Thoracic aorta (tissue), 2 donors: Measurements from ENCODE around the gene PTPRO. TPM values are rescaled to one million over a fixed set of nuclear protein-coding genes. Genes with fewer than 3 reads are reported as not detected.
A peak's percentile ranks its signal among the peaks of the same experiment; 100 is the strongest.

ENCODE experiments used
- ATAC-seq: fragments of 150-250 bp; one replicate; pipeline ENCODE4 v1.8.0; 2017; ENCODE audit warnings: low read depth; ENCODE audit not compliant: insufficient number of reproducible peaks, low FRiP score
- DNase-seq: peaks from one replicate; pipeline ENCODE4 v3.0.0-alpha.2; 2020; ENCODE audit warnings: low spot score
- H3K27ac ChIP-seq, 2 donors: fragments of 200-600 bp; sonication (generic); 1 replicate in 1 of 2; 2 replicates in 1 of 2; pipeline ENCODE4 v1.5.1; 2016; ENCODE audit warnings: mild to moderate bottlenecking in 2 of 2, moderate library complexity in 2 of 2
- H3K27me3 ChIP-seq: fragments of 200-600 bp; sonication (generic); replicated peaks from 2 replicates; pipeline ENCODE4 v1.6.0; 2016; ENCODE audit warnings: mild to moderate bottlenecking; ENCODE audit not compliant: insufficient read depth
- H3K36me3 ChIP-seq: fragments of 200-600 bp; sonication (generic); one replicate; pipeline ENCODE4 v1.5.1; 2016
- H3K4me1 ChIP-seq, 2 donors: fragments of 200-600 bp; sonication (generic); 1 replicate in 1 of 2; 2 replicates in 1 of 2; pipeline versions ENCODE4 v1.5.1 to v1.6.0; 2016; ENCODE audit warnings: low read depth in 2 of 2, mild to moderate bottlenecking in 1 of 2; ENCODE audit not compliant: control insufficient read depth in 1 of 2
- H3K4me3 ChIP-seq: fragments of 200-600 bp; sonication (generic); 2 replicates; pipeline ENCODE4 v1.5.1; 2016; ENCODE audit warnings: mild to moderate bottlenecking
- H3K9me3 ChIP-seq: fragments of 200-600 bp; sonication (generic); 2 replicates; pipeline ENCODE4 v1.5.1; 2016
- total RNA-seq, 2 donors: library from RNA; depleted of rRNA; stranded (reverse); fragments of >200 nt; gene quantifications; one replicate each; pipeline versions ENCODE4 v1.1.0 to v1.2.3, GENCODE V29; 2016
- TF ChIP-seq, protein P1 (sequence below): fragments of 200-600 bp; sonication (generic); IDR thresholded peaks from one replicate; pipeline ENCODE4 v1.5.1; 2019; ENCODE audit warnings: antibody characterized with exemption

The PTPRO gene
- total RNA-seq, 2 donors from 2014 or later = 11.9 to 19.5 TPM

DNA sequence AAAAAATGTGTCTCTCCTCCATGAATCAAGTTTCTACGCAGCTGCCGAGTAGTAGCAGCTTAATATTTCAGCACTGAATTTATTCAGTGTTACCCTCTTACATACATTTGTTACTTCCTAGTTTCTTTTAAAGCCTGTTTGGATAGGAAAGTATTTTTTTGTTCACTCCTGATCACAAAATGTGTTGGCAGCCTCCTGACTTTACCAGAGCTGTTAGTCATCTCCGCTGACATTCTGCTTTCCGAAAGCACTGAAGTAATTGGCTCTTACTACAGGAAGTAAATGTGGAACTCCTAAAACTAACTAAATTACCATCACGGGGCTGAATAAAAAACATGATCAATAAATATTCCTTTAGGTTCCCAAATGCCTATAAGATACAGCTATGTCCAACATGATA lies 241.4 kb downstream of the PTPRO start:
- ATAC-seq = peak; percentile 36
- no peaks in the 10 kb centered on the region for H3K36me3 ChIP-seq
- H3K9me3 ChIP-seq = no peaks in the 10 kb centered on the region
- no peak for DNase-seq
- peak overlapping the region; percentile 45 for H3K4me3 ChIP-seq
- TF ChIP-seq, protein P1, sequence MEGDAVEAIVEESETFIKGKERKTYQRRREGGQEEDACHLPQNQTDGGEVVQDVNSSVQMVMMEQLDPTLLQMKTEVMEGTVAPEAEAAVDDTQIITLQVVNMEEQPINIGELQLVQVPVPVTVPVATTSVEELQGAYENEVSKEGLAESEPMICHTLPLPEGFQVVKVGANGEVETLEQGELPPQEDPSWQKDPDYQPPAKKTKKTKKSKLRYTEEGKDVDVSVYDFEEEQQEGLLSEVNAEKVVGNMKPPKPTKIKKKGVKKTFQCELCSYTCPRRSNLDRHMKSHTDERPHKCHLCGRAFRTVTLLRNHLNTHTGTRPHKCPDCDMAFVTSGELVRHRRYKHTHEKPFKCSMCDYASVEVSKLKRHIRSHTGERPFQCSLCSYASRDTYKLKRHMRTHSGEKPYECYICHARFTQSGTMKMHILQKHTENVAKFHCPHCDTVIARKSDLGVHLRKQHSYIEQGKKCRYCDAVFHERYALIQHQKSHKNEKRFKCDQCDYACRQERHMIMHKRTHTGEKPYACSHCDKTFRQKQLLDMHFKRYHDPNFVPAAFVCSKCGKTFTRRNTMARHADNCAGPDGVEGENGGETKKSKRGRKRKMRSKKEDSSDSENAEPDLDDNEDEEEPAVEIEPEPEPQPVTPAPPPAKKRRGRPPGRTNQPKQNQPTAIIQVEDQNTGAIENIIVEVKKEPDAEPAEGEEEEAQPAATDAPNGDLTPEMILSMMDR = no peak
- H3K4me1 ChIP-seq = peaks cover 9 to 52% of the 10 kb centered on the region in 2 donors
- peak overlapping the region; percentile 71 to 75 for H3K27ac ChIP-seq
- no peaks in the 10 kb centered on the region for H3K27me3 ChIP-seq

- ATAC-seq (no peak), DNase-seq (no peak)
- TF ChIP-seq, protein P1 = no peak
- peaks cover 0 to 12% of the 10 kb centered on the region in 2 donors for H3K4me1 ChIP-seq
- H3K9me3 ChIP-seq = no peaks in the 10 kb centered on the region
- H3K27me3 ChIP-seq = no peaks in the 10 kb centered on the region
- H3K27ac ChIP-seq = no peak overlapping the region
- H3K36me3 ChIP-seq = no peaks in the 10 kb centered on the region
- H3K4me3 ChIP-seq = no peak overlapping the region
Observed at GRCh38 chr12:15574353-15574752, 252.0 kb downstream of the PTPRO start.

DNA sequence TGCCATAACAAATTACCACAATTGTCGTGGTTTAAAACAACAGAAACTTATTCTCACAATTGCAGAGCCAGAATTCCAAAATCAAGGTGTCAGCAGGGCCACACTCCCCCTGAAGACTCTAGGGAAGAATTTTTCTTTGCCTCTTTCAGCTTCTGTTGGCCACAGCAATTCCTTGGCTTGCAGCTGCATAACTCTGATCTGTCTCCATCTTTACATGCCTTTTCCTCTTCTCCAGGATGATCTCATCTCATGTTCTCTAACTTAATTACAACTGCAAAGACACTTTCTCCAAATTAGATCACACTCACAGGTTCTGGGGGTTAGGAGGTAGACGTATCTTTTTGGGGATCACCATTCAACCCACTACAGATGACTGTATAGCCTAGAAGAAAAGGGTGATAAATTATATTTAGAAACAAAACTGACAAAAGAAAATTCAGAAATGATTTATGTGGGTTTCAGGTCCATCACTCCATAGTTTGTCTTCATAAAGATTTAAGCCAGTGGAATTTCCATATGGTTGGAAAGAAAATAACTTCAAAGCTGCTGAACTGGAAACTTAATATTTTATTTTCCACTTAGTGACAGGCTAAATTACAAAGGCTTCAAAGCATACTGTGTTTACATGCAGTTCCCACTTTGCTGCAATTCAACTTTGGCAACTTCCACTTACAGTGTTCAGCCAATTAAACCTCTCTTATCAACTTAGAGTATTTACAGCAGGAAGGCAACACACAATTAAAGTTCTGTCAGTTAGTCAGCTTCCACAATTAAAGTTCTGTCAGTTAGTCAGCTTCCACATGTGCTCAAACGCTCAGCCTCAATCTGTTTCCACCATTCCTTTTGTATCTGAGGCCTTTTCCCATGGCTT lies 253.6 kb downstream of the PTPRO start:
- peaks cover 0 to 13% of the 10 kb centered on the region in 2 donors for H3K4me1 ChIP-seq
- TF ChIP-seq, protein P1 = no peak
- H3K27me3 ChIP-seq = no peaks in the 10 kb centered on the region
- DNase-seq (no peak), ATAC-seq (no peak)
- no peak overlapping the region for H3K4me3 ChIP-seq
- H3K9me3 ChIP-seq = no peaks in the 10 kb centered on the region
- no peak overlapping the region for H3K27ac ChIP-seq
- no peaks in the 10 kb centered on the region for H3K36me3 ChIP-seq

DNA sequence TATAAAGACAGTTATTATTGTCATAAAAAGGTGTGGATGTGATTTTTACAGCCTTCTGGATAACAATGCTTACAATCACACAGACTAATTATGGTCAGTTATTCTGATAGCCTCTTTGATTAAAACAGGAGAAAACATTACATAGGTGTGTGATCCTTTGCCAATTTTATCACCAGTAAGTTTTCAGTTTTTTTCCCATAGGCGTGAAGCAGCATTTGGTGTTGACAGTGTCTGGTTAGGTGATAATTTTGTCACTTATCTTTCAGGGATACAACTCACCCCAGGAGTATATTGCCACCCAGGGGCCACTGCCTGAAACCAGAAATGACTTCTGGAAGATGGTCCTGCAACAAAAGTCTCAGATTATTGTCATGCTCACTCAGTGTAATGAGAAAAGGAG lies 258.1 kb downstream of the PTPRO start:
- H3K36me3 ChIP-seq = peaks cover 5% of the 10 kb centered on the region
- DNase-seq = no peak
- TF ChIP-seq, protein P1 = no peak
- H3K27ac ChIP-seq = no peak overlapping the region
- no peaks in the 10 kb centered on the region for H3K9me3 ChIP-seq
- peaks cover 0 to 16% of the 10 kb centered on the region in 2 donors for H3K4me1 ChIP-seq
- H3K27me3 ChIP-seq = no peaks in the 10 kb centered on the region
- H3K4me3 ChIP-seq = no peak overlapping the region
- ATAC-seq = no peak

GRCh38 chr12:15581006-15581405 lies 258.7 kb downstream of the PTPRO start:
- H3K9me3 ChIP-seq = no peaks in the 10 kb centered on the region
- ATAC-seq (no peak), DNase-seq (no peak)
- H3K4me1 ChIP-seq = peaks cover 0 to 13% of the 10 kb centered on the region in 2 donors
- H3K4me3 ChIP-seq = no peak overlapping the region
- TF ChIP-seq, protein P1 = no peak
- peaks cover 6% of the 10 kb centered on the region for H3K36me3 ChIP-seq
- no peaks in the 10 kb centered on the region for H3K27me3 ChIP-seq
- H3K27ac ChIP-seq = no peak overlapping the region
